Astrocyte (in vitro differentiated cells and primary cell): ENCODE results near the gene B4GALT3. TPM values are rescaled to one million over a fixed set of nuclear protein-coding genes. Genes with fewer than 3 reads are reported as not detected.

ENCODE experiments used
- DNase-seq: peaks from one replicate; pipeline ENCODE4 v3.0.0-alpha.2; 2010; ENCODE audit warnings: low read depth
- FAIRE-seq: peaks from 2 replicates; lab custom pipeline; 2011; peaks lifted over from hg19 to GRCh38; lab: Jason Lieb, UNC
- H2AFZ ChIP-seq: 2 replicates; pipeline ENCODE4 v1.6.0; 2012; ENCODE audit warnings: low read depth, low read length, inconsistent platforms
- H3K27ac ChIP-seq: 2 replicates; pipeline ENCODE4 v1.5.1; 2011; ENCODE audit warnings: low read depth, low read length, inconsistent platforms
- H3K27me3 ChIP-seq: 2 replicates; pipeline ENCODE4 v1.6.0; 2011; ENCODE audit warnings: low read length, inconsistent platforms; ENCODE audit not compliant: insufficient read depth
- H3K36me3 ChIP-seq: 2 replicates; pipeline ENCODE4 v1.5.1; 2011; ENCODE audit warnings: low read length, inconsistent platforms; ENCODE audit not compliant: insufficient read depth
- H3K4me1 ChIP-seq: 2 replicates; pipeline ENCODE4 v1.5.1; 2011; ENCODE audit warnings: low read length, inconsistent platforms; ENCODE audit not compliant: insufficient read depth
- H3K4me2 ChIP-seq: 2 replicates; pipeline ENCODE4 v1.6.0; 2012; ENCODE audit warnings: low read length, inconsistent platforms
- H3K4me3 ChIP-seq: 2 replicates; pipeline ENCODE4 v1.5.1; 2011; ENCODE audit warnings: low read depth, mild to moderate bottlenecking, low read length, inconsistent platforms; ENCODE audit not compliant: insufficient read depth
- H3K79me2 ChIP-seq: 2 replicates; pipeline ENCODE4 v1.6.0; 2012; ENCODE audit warnings: mild to moderate bottlenecking, low read length, inconsistent platforms; ENCODE audit not compliant: insufficient read depth
- H3K9ac ChIP-seq: 2 replicates; pipeline ENCODE4 v1.6.0; 2012; ENCODE audit warnings: mild to moderate bottlenecking, low read length, inconsistent platforms
- H3K9me3 ChIP-seq: 2 replicates; pipeline ENCODE4 v1.5.1; 2012; ENCODE audit warnings: low read depth, mild to moderate bottlenecking, low read length, inconsistent platforms; ENCODE audit not compliant: insufficient read depth
- H4K20me1 ChIP-seq: 2 replicates; pipeline ENCODE4 v1.6.0; 2012; ENCODE audit warnings: low read length, inconsistent platforms; ENCODE audit not compliant: insufficient read depth
- H3K27ac Mint-ChIP-seq: one replicate; pipeline ENCODE4 v1.8.0; 2021; ENCODE audit warnings: mild to moderate bottlenecking, mixed read lengths; ENCODE audit not compliant: unreplicated experiment
- H3K27me3 Mint-ChIP-seq: one replicate; pipeline ENCODE4 v1.8.0; 2021; ENCODE audit warnings: low read depth, mixed read lengths; ENCODE audit not compliant: unreplicated experiment
- H3K36me3 Mint-ChIP-seq: one replicate; pipeline ENCODE4 v1.8.0; 2021; ENCODE audit warnings: low read depth, mixed read lengths; ENCODE audit not compliant: unreplicated experiment
- H3K4me1 Mint-ChIP-seq: one replicate; pipeline ENCODE4 v1.8.0; 2021; ENCODE audit warnings: low read depth, mixed read lengths; ENCODE audit not compliant: unreplicated experiment
- H3K4me3 Mint-ChIP-seq: one replicate; pipeline ENCODE4 v1.8.0; 2021; ENCODE audit warnings: mild to moderate bottlenecking, moderate library complexity, mixed read lengths; ENCODE audit not compliant: unreplicated experiment
- H3K9me3 Mint-ChIP-seq: one replicate; pipeline ENCODE4 v1.8.0; 2021; ENCODE audit warnings: mild to moderate bottlenecking, mixed read lengths; ENCODE audit not compliant: unreplicated experiment
- CTCF ChIP-seq: IDR thresholded peaks from 2 replicates; pipeline ENCODE4 v1.5.1; 2011; ENCODE audit warnings: low read depth, mild to moderate bottlenecking, inconsistent platforms, low read length, moderate library complexity; ENCODE audit not compliant: insufficient read depth
- EZH2 ChIP-seq: IDR thresholded peaks from 2 replicates; pipeline ENCODE4 v1.6.1; 2012; ENCODE audit warnings: mild to moderate bottlenecking, low read length, inconsistent platforms; ENCODE audit not compliant: insufficient read depth
- total RNA-seq: library from RNA; stranded (reverse); gene quantifications from 2 replicates; pipeline ENCODE4 v1.2.1, GENCODE V29; 2021

Gene B4GALT3
- total RNA-seq, 1 donor from 2014 or later = 39.6 TPM

DNA sequence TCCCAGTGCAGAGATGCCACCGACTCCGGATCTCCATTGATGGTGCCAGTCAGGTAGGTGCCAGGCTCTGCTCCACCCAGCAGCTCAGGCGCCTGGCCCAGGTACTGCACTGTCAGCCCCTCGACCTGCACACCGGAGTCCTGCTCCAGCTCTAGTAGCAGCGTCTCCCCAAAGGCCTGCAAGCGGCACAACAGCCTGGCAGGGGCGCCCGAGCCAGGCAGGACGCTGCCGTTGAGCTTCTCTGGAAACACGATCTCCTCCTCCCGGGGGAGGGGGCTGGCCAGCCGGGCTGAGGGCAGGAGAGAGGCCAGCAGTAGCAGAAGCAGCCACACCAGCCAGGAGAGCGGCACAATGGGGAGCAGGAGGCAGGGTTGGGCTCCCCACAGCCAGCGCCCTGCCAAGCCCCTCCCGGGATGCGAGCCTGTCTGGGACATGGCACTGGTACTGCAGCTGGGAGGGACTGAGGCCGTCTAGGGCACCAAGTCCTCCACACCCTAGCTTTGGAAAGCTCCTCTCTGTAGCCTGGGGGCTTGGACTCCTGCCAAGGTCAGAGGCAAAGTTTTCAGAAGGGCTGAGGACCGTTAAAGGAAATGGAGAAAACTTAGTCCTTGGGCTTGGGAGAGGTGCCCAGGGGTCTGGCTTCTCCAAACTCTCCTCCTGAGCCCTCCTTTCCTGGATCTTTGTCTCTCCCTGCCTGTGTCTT lies 21.0 kb upstream of the B4GALT3 start:
- Histone ChIP-seq H3K27me3 (no peaks in the 10 kb centered on the region), H3K9ac (no peak overlapping the region), H3K36me3 (no peaks in the 10 kb centered on the region), H3K9me3 (no peaks in the 10 kb centered on the region), H3K4me3 (no peak overlapping the region), H3K27ac (no peak overlapping the region), H3K79me2 (peaks cover 12% of the 10 kb centered on the region), H4K20me1 (no peaks in the 10 kb centered on the region), H3K4me2 (peak overlapping the region; percentile 60), H2AFZ (peak overlapping the region; percentile 80), H3K4me1 (peaks cover 33% of the 10 kb centered on the region)
- no peaks in the 10 kb centered on the region for H3K27me3 Mint-ChIP-seq
- DNase-seq = no peak
- no peak for FAIRE-seq
- peak overlapping the region; percentile 64 for H3K4me3 Mint-ChIP-seq
- H3K36me3 Mint-ChIP-seq = no peaks in the 10 kb centered on the region
- no peaks in the 10 kb centered on the region for H3K9me3 Mint-ChIP-seq
- no peak overlapping the region for H3K27ac Mint-ChIP-seq
- TF ChIP-seq CTCF (no peak), EZH2 (no peak)
- peaks cover 29% of the 10 kb centered on the region for H3K4me1 Mint-ChIP-seq

DNA sequence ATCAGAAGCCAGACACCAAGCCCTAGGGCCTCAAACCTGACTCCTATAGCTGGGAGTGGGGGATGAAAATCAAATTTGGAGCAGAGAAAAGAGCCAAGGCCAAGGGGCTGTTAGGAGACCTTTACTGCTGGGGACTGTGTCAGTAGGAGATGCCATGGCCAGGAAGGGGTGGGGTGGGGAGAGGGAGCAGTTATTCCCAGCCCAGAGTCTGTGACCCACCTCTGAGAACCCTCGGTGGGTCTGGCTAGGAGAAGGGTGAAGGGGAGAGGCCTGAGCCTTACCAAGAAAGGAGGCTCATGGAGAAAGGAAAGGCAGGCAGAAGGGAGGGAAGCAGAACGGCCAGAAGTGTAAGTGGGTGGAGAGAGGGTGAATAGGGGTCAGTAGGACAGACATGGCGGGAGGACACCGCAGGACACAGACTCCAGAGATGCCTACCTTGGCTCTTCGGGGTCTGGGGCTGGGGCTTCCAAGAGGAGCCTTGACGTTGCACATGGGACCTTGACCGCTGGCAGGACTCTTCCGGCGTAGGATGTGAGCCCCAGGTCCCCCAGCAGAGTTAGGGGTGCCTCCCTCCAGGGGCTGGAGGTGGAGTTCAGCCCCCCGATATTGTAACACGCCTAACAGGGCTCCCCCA lies 20.4 kb upstream of the B4GALT3 start:
- Histone ChIP-seq H2AFZ (peak overlapping the region; percentile 80), H3K27ac (no peak overlapping the region), H3K79me2 (peaks cover 6% of the 10 kb centered on the region), H3K9me3 (no peaks in the 10 kb centered on the region), H3K27me3 (no peaks in the 10 kb centered on the region), H3K36me3 (no peaks in the 10 kb centered on the region), H3K9ac (peak overlapping the region; percentile 64), H4K20me1 (no peaks in the 10 kb centered on the region), H3K4me1 (peaks cover 30% of the 10 kb centered on the region), H3K4me3 (no peak overlapping the region), H3K4me2 (peak overlapping the region; percentile 60)
- TF ChIP-seq EZH2 = no peak
- no peak for TF ChIP-seq CTCF
- peak overlapping the region; percentile 72 for H3K4me3 Mint-ChIP-seq
- H3K27me3 Mint-ChIP-seq = no peaks in the 10 kb centered on the region
- no peak for FAIRE-seq
- H3K36me3 Mint-ChIP-seq = no peaks in the 10 kb centered on the region
- H3K27ac Mint-ChIP-seq = no peak overlapping the region
- H3K4me1 Mint-ChIP-seq = peaks cover 30% of the 10 kb centered on the region
- no peak for DNase-seq
- no peaks in the 10 kb centered on the region for H3K9me3 Mint-ChIP-seq
